H1 (cell line): ENCODE results near the gene DNAH8. TPM values are rescaled to one million over a fixed set of nuclear protein-coding genes. Genes with fewer than 3 reads are reported as not detected.

ENCODE experiments used
- CTCF ChIA-PET: fragments of 300-600 bp; sonication (Branson Sonifier 250); formaldehyde crosslinking; loops from one replicate; lab custom pipeline; 2021; ENCODE audit not compliant: partially characterized antibody; lab: Charles Lee
- POLR2A ChIA-PET: fragments of 300-600 bp; sonication (Branson Sonifier 250); formaldehyde crosslinking; loops from one replicate; lab custom pipeline; 2021; ENCODE audit warnings: inconsistent platforms; ENCODE audit not compliant: partially characterized antibody; lab: Charles Lee
- DNase-seq, 2 experiments: peaks; one replicate each; pipeline versions ENCODE4 v3.0.0 to v3.0.0-alpha.2; 2010 to 2022; ENCODE audit warnings: low spot score in 2 of 2, low read depth in 1 of 2, mixed read lengths in 1 of 2
- FAIRE-seq: peaks from 2 replicates; lab custom pipeline; 2011; peaks lifted over from hg19 to GRCh38; lab: Jason Lieb, UNC
- H2AFZ ChIP-seq: 2 replicates; pipeline ENCODE4 v1.8.1; 2012; ENCODE audit warnings: low read length, inconsistent platforms
- H2AK5ac ChIP-seq: 2 replicates; pipeline ENCODE4 v1.6.1; 2013; ENCODE audit warnings: low read depth, low read length
- H2BK120ac ChIP-seq: replicated peaks from 2 replicates; pipeline ENCODE3; 2013; ENCODE audit warnings: low read depth, low read length, inconsistent platforms
- H2BK12ac ChIP-seq: 2 replicates; pipeline ENCODE4 v1.6.1; 2013; ENCODE audit warnings: low read depth, low read length
- H2BK15ac ChIP-seq: 2 replicates; pipeline ENCODE4 v1.6.1; 2013; ENCODE audit warnings: low read length
- H2BK20ac ChIP-seq: 2 replicates; pipeline ENCODE4 v1.6.1; 2013; ENCODE audit warnings: low read length
- H2BK5ac ChIP-seq: 2 replicates; pipeline ENCODE4 v1.6.1; 2013; ENCODE audit warnings: low read depth, low read length
- H3K14ac ChIP-seq: 2 replicates; pipeline ENCODE4 v1.6.1; 2013; ENCODE audit warnings: inconsistent platforms; ENCODE audit not compliant: insufficient read length
- H3K18ac ChIP-seq: 2 replicates; pipeline ENCODE4 v1.6.1; 2013; ENCODE audit warnings: low read length; ENCODE audit errors: extremely low read depth
- H3K23ac ChIP-seq: 2 replicates; pipeline ENCODE4 v1.6.1; 2013; ENCODE audit warnings: inconsistent platforms; ENCODE audit not compliant: insufficient read length
- H3K23me2 ChIP-seq: 2 replicates; pipeline ENCODE4 v1.6.1; 2013; ENCODE audit warnings: low read depth, low read length
- H3K27ac ChIP-seq: 2 replicates; pipeline ENCODE4 v1.6.1; 2011; ENCODE audit warnings: low read depth, low read length, inconsistent platforms
- H3K27me3 ChIP-seq, 4 experiments: replicated peaks in 1 of 4; 1 replicate in 1 of 4; 2 replicates in 3 of 4; pipeline versions ENCODE4 v1.6.1 to v1.8.1; 2011 to 2013; ENCODE audit warnings: low read length in 3 of 4, mild to moderate bottlenecking in 3 of 4, inconsistent platforms in 2 of 4, mixed read lengths in 2 of 4, moderate library complexity in 1 of 4; ENCODE audit not compliant: control insufficient read depth in 3 of 4, insufficient read depth in 3 of 4; ENCODE audit errors: extremely low read depth in 1 of 4
- H3K36me3 ChIP-seq, 4 experiments: 2 replicates each; pipeline versions ENCODE4 v1.6.1 to v1.8.1; 2011 to 2013; ENCODE audit warnings: mild to moderate bottlenecking in 4 of 4, low read length in 3 of 4, moderate library complexity in 2 of 4, control low read depth in 1 of 4, inconsistent platforms in 1 of 4; ENCODE audit not compliant: insufficient read depth in 4 of 4, control insufficient read depth in 2 of 4
- H3K4ac ChIP-seq: replicated peaks from 2 replicates; pipeline ENCODE3; 2013; ENCODE audit warnings: low read length, low read depth, mixed read lengths, inconsistent platforms; ENCODE audit not compliant: insufficient read length
- H3K4me1 ChIP-seq, 4 experiments: replicated peaks in 1 of 4; 1 replicate in 1 of 4; 2 replicates in 3 of 4; pipeline versions ENCODE4 v1.6.1 to v1.8.1; 2011 to 2013; ENCODE audit warnings: low read length in 3 of 4, inconsistent platforms in 2 of 4, mixed read lengths in 1 of 4; ENCODE audit not compliant: insufficient read depth in 4 of 4, control insufficient read depth in 3 of 4
- H3K4me2 ChIP-seq, 2 experiments: 2 replicates each; pipeline versions ENCODE4 v1.6.1 to v1.8.1; 2011 to 2013; ENCODE audit warnings: low read depth in 2 of 2, low read length in 2 of 2, control low read depth in 1 of 2, inconsistent platforms in 1 of 2, mild to moderate bottlenecking in 1 of 2; ENCODE audit not compliant: insufficient read depth in 1 of 2
- H3K4me3 ChIP-seq, 4 experiments: fragments of 200-600, 300-600 bp in 1 of 4; sonication (generic), shearing (Covaris generic), sonication (Bioruptor Twin) in 1 of 4; 2 replicates each; pipeline versions ENCODE4 v1.5.1 to v1.8.1; 2011 to 2016; ENCODE audit warnings: low read length in 4 of 4, low read depth in 3 of 4, control low read depth in 2 of 4, inconsistent platforms in 2 of 4, mild to moderate bottlenecking in 2 of 4, mixed read lengths in 1 of 4, moderate library complexity in 1 of 4; ENCODE audit not compliant: insufficient read depth in 2 of 4; ENCODE audit errors: extremely low read depth in 1 of 4
- H3K56ac ChIP-seq: replicated peaks from 2 replicates; pipeline ENCODE3; 2013; ENCODE audit warnings: low read depth, mild to moderate bottlenecking, mixed read lengths, low read length, inconsistent platforms; ENCODE audit not compliant: insufficient read length
- H3K79me1 ChIP-seq: 2 replicates; pipeline ENCODE4 v1.6.1; 2013; ENCODE audit warnings: low read depth, low read length, control low read depth
- H3K79me2 ChIP-seq, 2 experiments: 2 replicates each; pipeline versions ENCODE4 v1.6.1 to v1.8.1; 2012 to 2013; ENCODE audit warnings: low read length in 2 of 2, mild to moderate bottlenecking in 2 of 2, inconsistent platforms in 1 of 2; ENCODE audit not compliant: insufficient read depth in 2 of 2, control insufficient read depth in 1 of 2
- H3K9ac ChIP-seq, 4 experiments: replicated peaks in 1 of 4; 1 replicate in 1 of 4; 2 replicates in 3 of 4; pipeline versions ENCODE4 v1.6.1 to v1.8.1; 2011 to 2013; ENCODE audit warnings: low read depth in 3 of 4, low read length in 3 of 4, control low read depth in 2 of 4, mild to moderate bottlenecking in 2 of 4, moderate library complexity in 2 of 4, inconsistent platforms in 1 of 4; ENCODE audit errors: extremely low read depth in 1 of 4
- H3K9me3 ChIP-seq, 2 experiments: 2 replicates each; pipeline versions ENCODE4 v1.6.1 to v1.8.1; 2012 to 2013; ENCODE audit warnings: mild to moderate bottlenecking in 2 of 2, moderate library complexity in 2 of 2, control low read depth in 1 of 2, inconsistent platforms in 1 of 2, low read depth in 1 of 2, low read length in 1 of 2, mixed read lengths in 1 of 2; ENCODE audit not compliant: insufficient read depth in 2 of 2
- H4K20me1 ChIP-seq, 2 experiments: replicated peaks in 1 of 2; 2 replicates each; pipeline versions ENCODE3 to v1.8.1; 2011 to 2013; ENCODE audit warnings: inconsistent platforms in 2 of 2, low read length in 2 of 2, mild to moderate bottlenecking in 1 of 2; ENCODE audit not compliant: insufficient read depth in 2 of 2, control insufficient read depth in 1 of 2
- H4K5ac ChIP-seq: 2 replicates; pipeline ENCODE4 v1.6.1; 2013; ENCODE audit warnings: low read length, low read depth, mixed read lengths, inconsistent platforms; ENCODE audit not compliant: insufficient read length
- H4K8ac ChIP-seq: 2 replicates; pipeline ENCODE4 v1.8.0; 2013; ENCODE audit warnings: mild to moderate bottlenecking, moderate library complexity, low read length, inconsistent platforms; ENCODE audit not compliant: insufficient read depth; ENCODE audit errors: extremely low read depth
- H4K91ac ChIP-seq: replicated peaks from 2 replicates; pipeline ENCODE3; 2013; ENCODE audit warnings: low read length, mixed read lengths, inconsistent platforms; ENCODE audit not compliant: insufficient read length
- ATF2 ChIP-seq: IDR thresholded peaks from 2 replicates; pipeline ENCODE4 v1.6.1; 2012; ENCODE audit warnings: low read length, inconsistent platforms
- BACH1 ChIP-seq: IDR thresholded peaks from 2 replicates; pipeline ENCODE4 v1.6.1; 2012; ENCODE audit warnings: low read length, improper control_type of control experiment
- BRCA1 ChIP-seq: IDR thresholded peaks from 2 replicates; pipeline ENCODE4 v1.6.1; 2012; ENCODE audit warnings: low read depth, low read length, improper control_type of control experiment
- CEBPB ChIP-seq: IDR thresholded peaks from 2 replicates; pipeline ENCODE4 v1.6.1; 2012; ENCODE audit warnings: low read depth, low read length
- RFX5 ChIP-seq: IDR thresholded peaks from 2 replicates; pipeline ENCODE4 v1.6.1; 2011; ENCODE audit warnings: low read depth, low read length, improper control_type of control experiment, borderline replicate concordance
- TBP ChIP-seq: IDR thresholded peaks from 2 replicates; pipeline ENCODE4 v1.6.1; 2011; ENCODE audit warnings: low read depth, low read length, improper control_type of control experiment
- WGBS, 2 experiments: shearing (Covaris generic) in 1 of 2; methylation state at CpG; one replicate each; pipeline versions ENCODE4 v1.1.6 to v1.1.7; 2013 to 2015; ENCODE audit warnings: low lambda C conversion rate in 2 of 2, mixed read lengths in 2 of 2, inconsistent platforms in 1 of 2, low coverage in 1 of 2, missing lambda C conversion rate in 1 of 2; ENCODE audit not compliant: insufficient replicate concordance in 2 of 2, insufficient coverage in 1 of 2, insufficient read length in 1 of 2; ENCODE audit errors: extremely low coverage in 1 of 2, missing lambda C conversion rate in 1 of 2; 5-methylcytosine and 5-hydroxymethylcytosine counted together
- polyA plus RNA-seq, 7 experiments: library from polyadenylated mRNA; depleted of rRNA in 3 of 7; stranded (reverse) in 5 of 7; unstranded in 2 of 7; fragments of >200 nt in 5 of 7; fragments of 200-250 nt in 2 of 7; gene quantifications; 1 replicate in 5 of 7; 2 replicates in 1 of 7; 4 replicates in 1 of 7; pipeline versions ENCODE4 v1.2.1 to v1.2.3, GENCODE V29; 2011 to 2013; ENCODE audit warnings: missing spikeins in 2 of 7, mixed read lengths in 2 of 7
- total RNA-seq: library from RNA; stranded (reverse); fragmentation: NEBNext Ultra II Directional; extraction: Animal tissue kit (Norgen Biotek cat#: 25700); gene quantifications from 2 replicates; pipeline ENCODE4 v1.2.1, GENCODE V29; 2021

The DNAH8 gene
- total and polyA plus RNA-seq, 2 of the 8 experiments (the other 6 are each of a cell fraction or from before 2014, with no cell fraction given) = under 0.01 TPM; not detected in 1

DNA sequence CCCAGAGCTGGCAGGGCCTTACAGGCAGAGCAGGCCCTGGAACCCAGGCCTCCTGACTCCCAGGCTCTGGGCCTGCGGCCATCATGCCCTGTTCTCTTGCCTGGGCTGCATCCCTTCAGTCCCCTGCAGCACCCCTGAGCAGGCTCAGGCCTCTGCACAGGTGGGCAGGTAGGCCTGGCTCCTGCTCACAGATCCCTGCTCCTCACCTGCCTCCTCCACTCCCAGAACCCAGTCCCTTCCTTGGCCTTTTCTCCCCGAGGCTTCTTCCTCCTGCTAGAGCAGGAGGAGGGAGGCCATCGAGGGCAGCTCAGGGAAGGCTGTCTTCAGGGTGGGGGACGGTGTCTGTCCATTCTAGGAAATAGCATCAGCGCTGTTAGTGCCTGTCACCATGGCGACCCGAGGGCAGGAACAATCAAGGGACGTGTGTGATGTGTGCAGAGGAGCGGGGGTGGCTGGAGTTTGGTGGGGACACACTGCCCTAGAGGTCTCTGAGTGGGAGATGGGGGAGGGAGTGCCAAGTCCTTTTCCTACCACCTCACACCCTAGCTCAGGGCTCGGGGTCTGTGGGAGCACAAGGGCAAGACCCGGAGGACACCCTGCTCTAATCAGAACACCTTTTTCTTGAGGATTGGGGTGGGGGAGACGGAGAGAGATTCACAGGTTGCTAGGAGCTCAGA lies 360.0 kb downstream of the DNAH8 start:
- Histone ChIP-seq H3K79me2 (no peaks in the 10 kb centered on the region), H3K23ac (no peak overlapping the region), H3K4me3 (no peak overlapping the region), H2AK5ac (no peak overlapping the region), H2BK12ac (no peak overlapping the region), H3K56ac (no peak overlapping the region), H2BK120ac (no peak overlapping the region), H3K79me1 (no peaks in the 10 kb centered on the region), H3K9ac (no peak overlapping the region), H3K27ac (no peak overlapping the region), H3K4me2 (no peak overlapping the region), H3K9me3 (no peaks in the 10 kb centered on the region), H3K27me3 (0 out of 7 replicates have a peak, but pooled peaks cover 0 to 5% (median 0%) of the 10 kb centered on the region in 4 experiments), H2AFZ (no peak overlapping the region), H4K5ac (no peak overlapping the region), H2BK20ac (no peak overlapping the region), H2BK5ac (no peak overlapping the region), H3K4me1 (peaks cover 0 to 10% (median 0%) of the 10 kb centered on the region in 4 experiments; a peak in 3 of 7 replicates), H3K36me3 (no peaks in the 10 kb centered on the region), H4K8ac (peak overlapping the region; percentile 58; the same call in 1 of the 2 replicates), H3K4ac (no peak overlapping the region), H3K14ac (no peak overlapping the region), H3K18ac (no peak overlapping the region), H2BK15ac (no peak overlapping the region), H4K91ac (no peak overlapping the region), H4K20me1 (no peaks in the 10 kb centered on the region), H3K23me2 (no peaks in the 10 kb centered on the region)
- DNase-seq = no peak
- FAIRE-seq = no peak
- WGBS, 2 experiments = 90% methylated on average over 10 of the region's 12 CpGs; no CpG with 5 or more reads in 1 of the 2 experiments
- TF ChIP-seq ATF2 (no peak), BRCA1 (no peak), TBP (no peak), RFX5 (no peak), BACH1 (no peak), CEBPB (no peak)
- ChIA-PET CTCF (interaction anchor here (0.6 to 3.5 kb wide), 10 partner anchors 10 to 235 kb away, joined by 3 to 11 read pairs (median 4); no protein-coding TSS in a partner anchor), POLR2A (interaction anchor here (1.1 kb wide), 1 partner anchor 9 kb away, joined by 4 read pairs; no protein-coding TSS in a partner anchor)
